Stimulated activated CD4-positive, alpha-beta T cell treated with anti-CD3 and anti-CD28 coated beads, TNF-alpha, amount 100 ng/mL, for 1 hour (primary cell): ENCODE results near the gene SLC10A1.

Source experiments
- DNase-seq, 3 donors: peaks; one replicate each; pipeline ENCODE4 v3.0.0-alpha.2; 2020; ENCODE audit warnings: low read depth in 3 of 3, low spot score in 1 of 3

SLC10A1 gene

GRCh38 chr14:69726761-69727511 is 70.1 kb downstream of the SLC10A1 start:
- DNase-seq: peak; percentile 57 to 81 (median 70)
